C4-2B (cell line): ENCODE measurements around the gene SPHKAP.

Experiments
- H3K27ac ChIP-seq: fragments of 450-650 bp; 2 replicates; pipeline ENCODE4 v1.5.1; 2017
- CTCF ChIP-seq: fragments of 450-650 bp; conservative IDR thresholded peaks from 2 replicates; pipeline ENCODE4 v1.5.1; 2017; ENCODE audit warnings: mild to moderate bottlenecking
- ZFX ChIP-seq: fragments of 450-650 bp; IDR thresholded peaks from 2 replicates; pipeline ENCODE4 v1.6.1; 2017

The SPHKAP gene

GRCh38 chr2:228102949-228103348, 78.5 kb downstream of the SPHKAP start:
- TF ChIP-seq ZFX (no peak), CTCF (no peak)
- H3K27ac ChIP-seq, result no peak overlapping the region

GRCh38 chr2:228094377-228094921, 87.0 kb downstream of the SPHKAP start:
- TF ChIP-seq ZFX (no peak), CTCF (no peak)
- H3K27ac ChIP-seq, result no peak overlapping the region

DNA sequence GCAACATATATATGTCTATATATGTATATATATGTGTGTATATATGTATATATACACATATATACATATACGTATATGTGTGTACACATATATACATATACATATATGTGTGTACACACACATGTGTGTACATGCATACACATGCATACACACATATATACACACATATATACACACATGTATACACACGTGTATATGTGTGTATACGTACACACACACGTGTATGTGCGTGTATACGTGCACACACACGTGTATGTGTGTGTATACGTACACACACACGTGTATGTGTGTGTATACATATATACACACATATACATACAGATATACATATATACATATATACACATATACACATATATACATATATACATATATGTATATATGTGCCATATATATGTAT, 89.4 kb downstream of the SPHKAP start:
- TF ChIP-seq CTCF (no peak), ZFX (no peak)
- H3K27ac ChIP-seq, result no peak overlapping the region

DNA sequence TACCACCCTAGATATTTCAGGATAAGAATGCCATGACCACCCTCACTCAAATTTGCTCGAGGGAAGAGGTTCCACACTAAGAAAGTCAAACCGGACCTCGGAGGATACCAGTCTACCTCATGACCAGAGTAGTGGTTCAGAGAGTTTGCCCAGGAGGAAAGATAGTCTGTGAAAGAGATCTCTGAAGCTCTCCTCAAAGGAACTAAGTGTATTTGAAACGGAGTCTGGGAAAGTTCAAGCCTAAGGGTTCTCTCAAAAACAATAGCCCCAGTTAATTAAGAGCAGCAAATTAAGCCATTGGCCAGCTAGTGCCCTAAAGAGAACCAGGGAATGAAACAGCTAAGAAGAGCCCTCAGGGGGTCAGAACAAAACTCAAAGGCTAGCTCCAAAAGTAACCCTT, 94.9 kb downstream of the SPHKAP start:
- H3K27ac ChIP-seq, result no peak overlapping the region
- TF ChIP-seq CTCF (no peak), ZFX (no peak)

GRCh38 chr2:228084717-228085116, 96.8 kb downstream of the SPHKAP start:
- H3K27ac ChIP-seq, result no peak overlapping the region
- TF ChIP-seq CTCF (no peak), ZFX (no peak)

DNA sequence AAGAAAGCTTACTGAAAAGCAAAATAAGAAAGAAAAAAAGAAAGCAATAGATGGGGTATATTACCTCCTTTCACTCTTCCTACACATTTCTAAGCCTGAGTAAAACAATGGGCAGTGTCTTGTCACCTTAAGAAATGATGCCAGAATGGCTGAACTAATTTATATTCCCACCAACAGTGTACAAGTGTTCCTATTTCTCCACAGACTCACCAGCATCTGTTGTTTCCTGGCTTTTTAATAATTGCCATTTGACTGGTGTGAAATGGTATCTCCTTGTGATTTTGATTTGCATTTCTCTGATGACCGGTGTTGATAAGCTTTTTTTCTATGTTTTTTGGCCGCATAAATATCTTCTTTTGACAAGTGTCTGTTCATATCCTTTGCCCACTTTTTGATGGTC, 98.4 kb downstream of the SPHKAP start:
- H3K27ac ChIP-seq, result no peak overlapping the region
- no peak for TF ChIP-seq ZFX
- no peak for TF ChIP-seq CTCF

DNA sequence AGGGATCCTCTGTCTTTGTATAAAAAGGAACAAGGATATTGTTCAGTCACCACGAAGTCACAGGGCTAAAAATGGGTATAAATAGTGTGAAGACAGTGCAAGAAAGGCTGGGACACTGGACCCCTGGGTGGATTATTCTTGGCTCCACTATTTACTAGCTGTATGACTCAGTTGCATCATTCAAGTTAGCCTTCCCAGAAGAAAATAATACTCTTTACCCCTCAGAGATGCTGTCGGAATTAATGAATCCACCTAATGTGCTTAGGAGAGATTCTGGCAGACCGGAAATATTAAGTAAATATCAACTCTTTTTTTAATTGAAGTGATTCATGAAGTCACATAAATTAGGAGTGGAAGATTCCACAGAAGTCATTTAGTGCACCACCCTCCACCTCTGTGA, 98.9 kb downstream of the SPHKAP start:
- TF ChIP-seq ZFX, result no peak
- TF ChIP-seq CTCF, result no peak
- H3K27ac ChIP-seq, result no peak overlapping the region
